ENCODE results near the gene THTPA. TPM values are rescaled to one million over a fixed set of nuclear protein-coding genes. Genes with fewer than 3 reads are reported as not detected.

The THTPA gene
- total and polyA plus RNA-seq, 2 of the 13 experiments (the other 11 are each of a cell fraction or from before 2014, with no cell fraction given) = 7.4 to 8.7 TPM

GRCh38 chr14:23555882-23556699, at the start of gene THTPA (continued):
- peak; percentile 87 for TF ChIP-seq ZNF276 (CRISPR knock-in tag; IDR thresholded peaks at IDR 0.05; ENCODE audit: low read depth)
- no peak for TF ChIP-seq MAFG (CRISPR knock-in tag; IDR thresholded peaks at IDR 0.05)
- peak; percentile 89; the same call in 1 of the 2 replicates for TF ChIP-seq TFDP1 (CRISPR knock-in tag; IDR thresholded peaks at IDR 0.05; ENCODE audit: borderline replicate concordance)
- TF ChIP-seq SMYD3 (CRISPR knock-in tag; IDR thresholded peaks at IDR 0.05) = no peak
- TF ChIP-seq ESRRA (CRISPR knock-in tag; IDR thresholded peaks at IDR 0.05; ENCODE audit: low read depth) = peak; percentile 96
- peak; percentile 87 for TF ChIP-seq ZSCAN22 (CRISPR knock-in tag; IDR thresholded peaks at IDR 0.05)
- peak; percentile 93 for TF ChIP-seq ZNF503 (CRISPR knock-in tag; IDR thresholded peaks at IDR 0.05)
- TF ChIP-seq DDIT3 (CRISPR knock-in tag; IDR thresholded peaks at IDR 0.05) = peak; percentile 66; the same call in 1 of the 2 replicates
- TF ChIP-seq TAF1 (CRISPR knock-in tag; IDR thresholded peaks at IDR 0.05) = peak; percentile 97
- peak; percentile 79; the same call in 1 of the 2 replicates for TF ChIP-seq TRAFD1 (CRISPR knock-in tag; IDR thresholded peaks at IDR 0.05; ENCODE audit: borderline replicate concordance)
- no peak; the same call in 1 of the 2 replicates for TF ChIP-seq ZMYM2 (CRISPR knock-in tag; IDR thresholded peaks at IDR 0.05)
- peak; percentile 56; the same call in 1 of the 2 replicates for TF ChIP-seq RBAK (CRISPR knock-in tag; IDR thresholded peaks at IDR 0.05)
- no peak for TF ChIP-seq SMARCE1 (IDR thresholded peaks at IDR 0.05; ENCODE audit: borderline replicate concordance)
- TF ChIP-seq ZNF44 (CRISPR knock-in tag; IDR thresholded peaks at IDR 0.05) = peak; percentile 99; the same call in 1 of the 2 replicates
- peak; percentile 98 for TF ChIP-seq ZFP90 (CRISPR knock-in tag; IDR thresholded peaks at IDR 0.05; ENCODE audit: borderline replicate concordance)
- TF ChIP-seq ZNF367 (CRISPR knock-in tag; IDR thresholded peaks at IDR 0.05; ENCODE audit: borderline replicate concordance) = peak; percentile 90
- TF ChIP-seq KLF13 (CRISPR knock-in tag; IDR thresholded peaks at IDR 0.05) = peak; percentile 99
- TF ChIP-seq CSRNP1 (CRISPR knock-in tag; IDR thresholded peaks at IDR 0.05) = peak; percentile 99
- peak; percentile 63; the same call in 1 of the 2 replicates for TF ChIP-seq RFX5 (IDR thresholded peaks at IDR 0.05; ENCODE audit: low read depth, low read length)
- peak; percentile 99 for TF ChIP-seq PAX8 (CRISPR knock-in tag; IDR thresholded peaks at IDR 0.05; ENCODE audit: borderline replicate concordance)

Data from HepG2 (cell line).